HG03460 (cell line): ENCODE results near the gene TMEM63C.
A peak's percentile ranks its signal among the peaks of the same experiment; 100 is the strongest.

Experiments used
- ATAC-seq: cut with Tn5 transposase; IDR thresholded peaks from one replicate; pipeline ENCODE4 v1.9.1; 2021; ENCODE audit not compliant: unreplicated experiment

TMEM63C gene

DNA sequence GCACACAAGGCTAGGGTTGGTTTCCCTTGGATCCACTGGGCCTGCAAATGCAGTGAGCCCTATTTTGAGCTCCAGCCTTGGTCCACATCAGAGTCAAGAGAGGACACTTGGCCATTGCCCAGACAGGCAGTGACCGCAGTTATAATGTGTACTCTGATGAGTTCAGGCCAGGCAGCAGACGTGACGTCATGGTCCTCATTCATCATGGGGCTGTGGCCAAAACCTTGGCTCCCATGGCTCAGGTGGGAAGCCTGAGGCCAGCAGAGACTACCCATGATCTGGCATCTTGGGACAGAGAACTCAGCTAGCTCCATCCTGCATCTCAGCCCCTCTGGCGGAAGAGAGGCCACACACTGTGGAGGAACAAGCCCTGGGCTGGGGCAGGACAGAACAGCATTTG, 16.4 kb downstream of the TMEM63C start:
- no peak for ATAC-seq

DNA sequence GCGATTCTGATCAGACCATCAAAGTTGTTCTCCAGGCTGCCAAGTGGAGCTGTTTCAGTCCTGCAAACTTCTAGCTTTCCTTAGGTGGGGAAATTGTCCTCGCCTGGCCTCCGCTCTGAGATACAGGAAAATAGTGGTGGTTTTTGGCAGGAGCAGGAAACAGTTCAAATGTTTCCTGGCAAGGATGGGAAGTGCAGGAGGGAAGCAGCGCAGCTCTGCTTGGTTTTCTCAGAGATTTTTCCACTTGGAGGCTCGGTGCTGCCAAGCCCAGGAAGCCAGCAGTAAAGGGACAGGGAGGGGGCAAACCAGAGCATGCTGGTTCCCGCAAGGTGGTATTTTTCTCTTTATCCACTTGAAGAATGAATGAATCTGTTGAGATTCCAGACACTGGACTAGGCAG, 17.0 kb downstream of the TMEM63C start:
- no peak for ATAC-seq

DNA sequence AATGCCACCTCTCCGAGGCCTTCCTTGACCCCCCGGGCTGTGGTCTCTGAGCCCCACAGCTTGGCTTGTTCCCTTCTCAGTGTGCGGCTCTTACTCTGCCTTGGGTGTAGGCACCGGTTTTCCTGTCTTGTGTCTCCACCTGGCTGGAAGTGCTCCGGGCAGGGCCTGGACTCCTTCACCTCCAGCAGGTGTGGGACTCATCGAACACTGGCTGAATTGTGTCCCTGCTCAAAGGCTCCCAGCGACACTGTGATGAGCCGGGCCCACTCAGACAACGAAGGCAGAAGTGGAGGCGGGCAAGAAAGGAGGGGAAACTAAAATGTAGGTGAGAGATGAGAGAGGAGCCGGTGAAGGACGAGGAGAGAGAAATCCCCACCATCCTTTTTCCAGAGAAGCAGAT, 18.0 kb downstream of the TMEM63C start:
- no peak for ATAC-seq

DNA sequence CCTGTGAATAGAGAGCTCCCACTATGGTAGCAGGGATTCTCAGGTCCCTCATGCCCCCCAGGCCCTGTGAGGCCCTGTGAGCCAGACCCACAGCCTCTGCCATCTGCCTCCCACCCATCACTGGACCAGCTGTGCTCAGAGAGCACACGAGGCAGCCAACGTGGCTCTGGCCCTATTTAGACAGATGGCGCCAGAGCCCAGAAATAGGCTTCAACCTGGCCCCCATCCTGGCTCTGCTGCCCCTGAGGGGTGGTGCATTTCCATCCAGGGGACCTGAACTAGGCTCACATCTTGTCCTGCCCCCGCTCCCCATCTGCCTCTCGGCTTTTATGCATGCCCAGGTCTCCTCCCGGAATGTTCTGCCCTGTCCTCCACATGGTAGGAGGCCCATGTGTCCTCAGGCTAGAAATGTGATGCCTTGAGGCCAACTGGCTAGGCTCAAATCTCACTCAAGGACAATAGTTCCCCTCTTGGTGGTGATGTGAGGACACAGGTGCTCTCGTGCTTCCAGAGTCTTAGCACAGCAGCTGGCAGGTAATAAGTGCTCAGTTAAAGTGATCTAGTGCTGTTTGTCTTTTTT, 18.9 kb downstream of the TMEM63C start:
- ATAC-seq: no peak

DNA sequence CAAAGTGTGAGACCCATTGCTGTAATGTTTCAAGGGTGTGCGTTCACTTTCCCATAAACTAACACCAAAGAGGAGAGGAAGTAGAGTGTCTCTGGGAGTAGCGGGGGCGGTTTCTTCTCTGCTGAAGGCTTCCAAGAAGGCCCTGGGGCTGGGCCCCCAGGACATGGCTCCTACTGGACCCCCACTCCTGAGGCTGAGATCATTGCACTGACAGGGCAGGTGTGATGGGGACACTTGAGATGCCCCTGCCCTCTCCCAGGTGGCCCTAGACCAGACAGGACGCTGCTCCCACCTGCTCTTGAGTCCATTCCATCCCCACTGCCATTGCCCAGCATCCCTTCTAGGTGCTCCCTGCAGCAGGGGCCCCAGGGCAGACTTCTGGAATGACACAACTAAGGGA, 20.1 kb downstream of the TMEM63C start:
- ATAC-seq: no peak

DNA sequence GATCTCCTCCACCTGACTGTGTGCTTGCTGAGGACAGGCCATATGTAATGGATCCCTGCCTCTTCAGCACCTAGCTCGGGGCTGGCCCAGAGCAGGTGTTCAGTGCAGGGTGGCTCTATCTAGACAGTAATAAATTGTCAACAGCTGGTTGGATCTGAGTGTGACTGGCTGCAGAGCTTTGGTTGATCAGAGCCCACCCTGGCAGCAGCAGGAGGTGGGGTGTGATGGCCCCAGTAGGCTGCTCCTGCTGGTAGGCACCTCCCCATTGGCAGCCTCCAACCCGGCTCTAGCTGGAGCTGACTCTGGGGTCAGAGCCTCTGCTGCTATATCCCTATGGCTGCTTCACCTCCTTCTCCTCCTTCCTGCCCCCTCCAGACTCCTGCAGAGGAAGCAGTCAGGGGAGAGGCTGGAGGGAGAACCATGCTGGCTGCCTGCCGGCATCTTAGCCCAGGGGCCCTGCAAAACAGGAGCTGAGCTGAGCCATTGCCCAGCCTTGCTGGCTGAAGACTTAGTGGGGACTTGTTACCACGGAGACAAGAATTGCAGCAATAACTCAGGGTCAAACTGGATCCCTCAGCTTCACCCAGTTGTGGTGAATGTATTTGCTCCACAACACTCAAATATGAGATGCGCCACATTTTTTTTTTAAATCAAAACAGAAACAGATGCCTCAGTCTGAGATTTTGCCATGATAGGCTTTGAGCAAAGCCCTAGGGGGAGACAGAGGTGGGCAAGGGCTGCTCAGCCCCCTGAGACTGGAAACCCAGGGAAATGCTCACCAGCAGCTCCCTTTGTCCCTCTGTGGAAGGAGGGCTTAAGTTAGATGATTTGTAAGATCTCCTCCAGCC, 22.2 kb downstream of the TMEM63C start:
- no peak for ATAC-seq

DNA sequence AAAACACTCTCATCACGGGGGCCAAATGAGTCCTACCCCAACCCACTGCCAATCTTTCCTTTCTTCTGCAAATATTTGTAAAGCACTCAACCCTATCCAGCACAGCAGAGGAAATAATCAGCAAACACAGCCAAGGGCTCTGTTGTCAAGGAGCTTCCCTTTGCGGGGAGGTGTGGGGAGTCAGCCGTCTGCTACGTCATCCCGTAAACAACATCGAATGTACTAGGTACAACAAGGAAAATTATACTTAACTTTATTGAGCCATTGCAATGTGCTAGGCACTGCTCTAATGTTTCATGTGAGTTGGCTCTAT, 22.8 kb downstream of the TMEM63C start:
- no peak for ATAC-seq

DNA sequence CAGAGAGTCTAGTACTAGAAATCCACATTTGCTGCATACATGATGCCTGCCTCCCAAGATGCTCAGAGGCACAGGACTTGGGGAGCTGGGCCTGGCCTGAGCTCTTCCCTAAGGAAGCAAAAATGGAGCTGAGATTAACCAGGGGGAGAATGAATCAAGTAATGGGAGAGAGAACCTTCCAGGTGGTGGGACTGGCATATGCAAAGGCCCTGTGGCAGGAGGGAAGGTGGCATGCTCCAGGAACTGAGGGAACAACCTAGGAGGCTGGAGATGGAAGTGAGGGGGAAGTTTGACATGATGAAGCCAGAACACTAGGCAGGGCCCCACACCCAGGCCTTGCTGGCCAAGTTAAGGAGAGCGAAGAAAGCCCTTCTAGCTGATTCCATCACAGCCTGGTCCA, 23.3 kb downstream of the TMEM63C start:
- ATAC-seq: no peak

DNA sequence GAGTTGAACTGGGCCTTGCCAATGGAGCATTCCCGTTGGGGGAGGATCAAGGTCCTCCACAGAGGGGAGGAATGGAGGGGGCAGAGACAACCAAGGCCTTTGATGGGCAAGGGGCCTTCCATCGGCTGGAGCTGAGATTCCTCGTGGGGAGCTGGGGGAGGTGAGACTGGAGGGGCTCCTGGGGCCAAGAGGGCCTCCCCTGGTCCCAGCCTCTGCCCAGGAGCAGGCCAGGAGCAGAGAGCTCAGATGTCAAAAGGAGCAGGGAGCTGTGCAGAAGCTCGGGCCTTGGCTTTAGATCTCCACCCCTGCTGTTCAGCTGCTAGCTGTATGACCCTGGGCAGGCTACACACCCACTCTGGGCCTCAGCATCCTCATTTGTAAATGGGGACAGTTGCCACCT, 24.0 kb downstream of the TMEM63C start:
- no peak for ATAC-seq

DNA sequence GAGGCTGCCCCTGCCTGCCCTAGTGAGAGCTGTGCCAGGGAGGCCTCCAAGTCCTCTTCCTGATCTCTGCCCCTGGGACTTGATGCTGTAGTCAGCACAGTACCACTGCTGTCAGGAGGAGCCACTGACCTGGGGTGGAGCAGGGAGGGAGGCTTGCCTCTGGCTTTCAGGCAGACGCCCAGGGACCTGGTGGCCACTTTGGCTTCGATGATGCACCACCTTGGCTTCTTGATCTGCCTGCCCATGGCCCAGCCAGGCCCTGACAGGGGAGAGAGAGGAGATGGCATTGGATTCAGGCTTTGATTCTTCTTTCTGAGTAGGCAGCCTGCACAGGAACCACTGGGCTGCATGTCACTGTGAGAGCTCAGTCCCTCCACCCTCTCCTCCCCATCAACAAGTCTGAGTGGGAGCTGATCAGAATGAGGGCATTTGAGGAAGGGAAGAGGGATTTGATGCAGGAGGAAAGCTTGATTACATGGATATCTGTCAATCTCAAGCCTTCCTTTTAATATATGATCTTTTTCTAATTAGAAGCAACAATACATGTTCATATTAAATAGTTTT, 24.7 kb downstream of the TMEM63C start:
- ATAC-seq: no peak

DNA sequence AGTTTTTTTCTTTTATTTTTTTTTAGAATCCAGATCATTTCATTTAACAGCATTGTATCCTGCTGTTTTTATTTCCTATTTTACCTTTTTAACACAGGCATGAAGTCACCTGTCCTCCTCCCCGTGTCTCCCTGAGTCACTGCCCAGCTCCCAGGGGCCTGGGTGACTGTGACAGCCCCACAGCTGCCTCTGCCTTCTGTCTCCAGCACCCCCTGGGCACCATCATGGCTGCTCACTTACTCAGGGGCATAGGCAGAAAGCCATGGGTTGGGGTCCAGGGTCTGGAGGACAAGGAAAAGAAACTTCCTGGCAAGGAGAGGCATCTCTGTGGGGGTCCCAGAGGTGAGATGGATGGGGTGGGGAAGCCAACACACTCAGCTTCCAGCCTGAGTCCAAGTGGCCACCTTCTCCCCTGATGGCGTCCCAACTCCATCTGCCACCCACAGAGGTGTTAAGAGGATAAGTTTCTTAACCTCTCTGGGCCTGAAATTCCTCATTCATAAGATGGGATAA, 25.3 kb downstream of the TMEM63C start:
- ATAC-seq: no peak

DNA sequence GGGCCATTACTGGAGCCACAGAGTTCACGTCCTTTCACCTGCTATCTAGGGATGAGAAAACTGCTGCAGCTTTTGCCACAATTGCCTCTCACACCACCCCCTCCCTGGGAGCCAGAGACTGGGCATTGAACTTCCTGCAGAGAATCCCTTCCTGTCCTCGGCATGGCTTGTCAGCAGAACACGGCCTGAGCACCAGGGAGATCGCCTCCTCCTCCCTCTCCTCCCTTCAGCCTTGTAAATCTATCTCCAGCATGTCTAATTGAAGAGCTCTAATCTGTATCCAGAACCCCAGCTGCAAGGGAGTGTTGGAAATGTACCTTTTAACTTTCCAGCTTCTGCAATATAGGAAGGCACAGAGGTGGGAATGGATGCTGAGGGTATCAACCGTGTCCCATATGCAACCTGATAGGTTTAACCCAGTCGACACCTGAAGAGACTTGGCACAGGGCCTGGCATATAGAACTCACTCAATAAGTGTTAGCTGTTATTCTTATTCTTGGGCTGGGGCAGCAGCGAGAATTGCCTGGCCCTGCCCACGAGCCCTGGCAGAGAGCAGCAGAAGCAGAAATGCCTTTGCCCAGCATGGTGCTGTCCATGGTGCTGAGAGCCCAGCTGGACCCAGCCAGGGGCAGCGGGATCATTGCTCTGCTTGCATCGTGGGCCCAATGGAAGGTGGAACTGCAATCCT, 26.8 kb downstream of the TMEM63C start:
- no peak for ATAC-seq

DNA sequence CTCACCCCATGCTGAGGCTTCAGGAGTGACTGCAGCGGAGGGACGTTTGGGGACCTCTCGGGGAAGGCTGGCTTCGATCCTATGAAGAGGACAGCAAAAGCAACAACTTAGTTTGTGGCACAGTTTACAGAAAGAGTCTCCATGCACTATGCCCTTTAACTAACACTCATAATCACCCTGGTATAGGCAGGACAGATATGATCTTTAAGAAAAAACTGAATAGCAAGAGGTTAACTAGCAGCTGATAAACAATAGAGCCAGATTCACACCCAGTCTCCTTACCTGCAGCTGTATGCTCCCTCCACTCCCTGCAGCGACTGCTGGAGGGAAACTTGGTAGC, 27.4 kb downstream of the TMEM63C start:
- ATAC-seq: no peak

DNA sequence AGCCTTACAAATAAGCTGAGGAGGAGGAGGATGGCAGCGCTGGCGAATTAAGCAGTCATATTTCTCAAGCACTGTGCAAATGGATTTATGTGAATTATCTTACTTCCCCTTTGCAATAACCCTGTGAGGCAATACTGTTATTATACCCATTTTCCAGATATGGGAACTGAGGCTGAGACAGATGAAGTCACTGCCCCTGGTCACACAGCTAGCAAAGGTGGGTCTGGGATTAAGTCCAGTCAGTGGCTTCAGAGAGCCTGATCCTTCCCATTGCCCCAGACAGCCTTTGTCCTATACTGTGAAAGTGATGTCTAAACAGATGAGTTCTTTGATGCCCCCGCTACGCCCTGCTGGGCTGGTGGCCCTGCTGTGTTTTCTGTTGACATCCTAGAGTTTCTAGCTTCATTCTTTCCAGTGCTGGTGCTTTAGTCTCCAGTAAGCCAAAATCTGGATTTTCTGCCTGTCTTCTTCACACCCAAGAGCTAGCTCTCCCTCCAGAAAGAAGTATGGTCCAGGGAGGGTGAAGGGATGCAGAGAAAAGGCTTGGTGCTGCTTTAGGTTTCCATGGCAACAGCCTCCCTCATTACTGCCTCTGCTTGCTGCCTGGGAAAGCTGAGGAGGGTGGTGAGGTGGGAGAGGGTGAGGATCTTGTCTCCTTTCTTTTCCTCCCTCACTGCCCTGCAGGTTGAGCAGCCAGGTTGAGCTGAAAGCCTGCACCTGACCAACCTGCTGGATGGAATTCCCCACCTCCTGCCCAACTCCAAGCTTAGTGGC, 30.7 kb downstream of the TMEM63C start:
- ATAC-seq: no peak

DNA sequence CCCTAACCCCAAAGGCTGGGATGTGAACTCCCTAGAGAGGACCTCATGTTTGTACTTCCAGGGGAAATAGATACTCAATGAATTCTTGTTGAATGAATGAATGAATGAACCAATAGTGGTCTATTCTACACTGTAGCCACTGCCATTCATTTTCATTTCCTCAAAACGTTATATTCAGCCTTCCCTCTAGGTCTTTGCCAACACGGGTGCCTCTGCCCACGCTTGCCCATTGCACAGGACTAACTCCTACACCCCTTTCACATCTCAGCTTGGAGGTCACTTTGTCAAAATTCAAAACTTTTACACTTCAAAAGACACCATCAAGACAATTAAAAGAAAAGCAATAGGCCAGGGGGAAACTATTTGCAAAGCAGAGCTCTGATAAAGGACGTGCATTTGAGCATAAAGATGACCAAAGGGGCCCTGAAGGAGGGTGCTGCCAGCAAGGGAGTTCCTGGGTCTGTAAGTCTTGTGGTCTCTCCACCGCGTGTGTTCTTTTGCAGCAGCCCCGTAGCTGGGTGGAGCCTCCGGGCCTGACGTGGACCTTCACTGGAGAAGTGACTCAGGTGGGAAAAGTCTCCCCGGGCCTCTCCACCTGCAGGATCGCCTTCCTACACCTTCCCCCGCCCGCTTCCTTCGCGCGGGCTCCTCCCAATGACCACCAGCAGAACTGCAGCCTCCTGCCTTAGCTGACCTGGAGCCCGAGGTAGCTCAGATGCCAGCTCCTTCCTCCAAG, 31.5 kb downstream of the TMEM63C start:
- ATAC-seq: peak; percentile 75

DNA sequence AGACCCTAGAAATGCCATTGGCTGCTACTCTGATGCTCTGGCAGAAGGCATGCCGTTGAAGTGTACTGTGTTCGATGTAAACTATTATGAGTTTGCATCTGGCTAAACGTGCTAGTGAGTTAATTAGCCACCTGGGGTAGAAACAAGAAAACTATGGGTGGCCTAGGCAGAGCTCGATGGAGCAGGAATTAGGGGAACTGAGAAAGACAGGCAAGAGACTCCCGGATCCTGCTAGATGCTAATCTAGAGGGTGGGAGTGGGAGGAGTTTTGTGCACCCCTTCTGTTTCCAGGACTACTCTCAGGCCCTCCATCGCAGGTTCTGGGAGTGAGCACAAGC, 32.0 kb downstream of the TMEM63C start:
- ATAC-seq: no peak

DNA sequence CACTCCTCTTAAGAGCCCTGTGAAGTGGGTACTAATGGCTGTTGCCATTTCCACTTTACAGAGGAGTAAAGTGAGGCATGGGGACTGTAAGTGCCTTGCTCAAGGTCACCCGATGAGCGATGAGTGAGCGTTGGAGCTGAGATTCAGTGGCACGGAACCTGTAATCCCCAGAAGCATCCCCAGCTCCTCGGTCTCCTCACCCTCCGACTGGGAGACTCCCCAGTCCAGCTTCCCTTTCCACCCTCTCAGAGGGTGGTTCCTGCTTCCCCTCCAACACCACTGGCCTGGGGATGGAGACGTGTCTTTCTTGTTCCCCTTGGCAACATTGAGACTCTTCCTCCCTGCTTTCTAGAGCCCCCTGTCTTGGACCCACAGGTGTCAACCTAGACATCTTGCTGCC, 32.6 kb downstream of the TMEM63C start:
- ATAC-seq: no peak

DNA sequence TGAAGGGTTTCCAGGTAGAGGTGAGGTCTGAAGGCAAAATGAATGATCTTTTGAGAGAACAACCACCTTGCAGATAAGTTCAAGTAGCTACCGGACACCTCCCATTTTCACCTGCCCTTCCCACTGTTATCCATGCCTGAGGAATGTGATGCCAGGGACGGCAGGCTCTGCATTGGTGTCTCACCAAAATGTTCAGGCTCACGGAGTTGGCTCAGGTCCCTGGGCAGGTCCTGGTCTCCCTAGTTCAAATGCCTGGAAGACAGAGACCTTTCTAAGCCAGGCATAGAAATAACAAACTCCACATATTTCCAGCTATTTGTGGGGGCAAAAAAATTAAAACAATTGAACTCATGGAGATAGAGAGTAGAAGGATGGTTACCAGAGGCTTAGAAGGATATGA, 36.0 kb downstream of the TMEM63C start:
- no peak for ATAC-seq

DNA sequence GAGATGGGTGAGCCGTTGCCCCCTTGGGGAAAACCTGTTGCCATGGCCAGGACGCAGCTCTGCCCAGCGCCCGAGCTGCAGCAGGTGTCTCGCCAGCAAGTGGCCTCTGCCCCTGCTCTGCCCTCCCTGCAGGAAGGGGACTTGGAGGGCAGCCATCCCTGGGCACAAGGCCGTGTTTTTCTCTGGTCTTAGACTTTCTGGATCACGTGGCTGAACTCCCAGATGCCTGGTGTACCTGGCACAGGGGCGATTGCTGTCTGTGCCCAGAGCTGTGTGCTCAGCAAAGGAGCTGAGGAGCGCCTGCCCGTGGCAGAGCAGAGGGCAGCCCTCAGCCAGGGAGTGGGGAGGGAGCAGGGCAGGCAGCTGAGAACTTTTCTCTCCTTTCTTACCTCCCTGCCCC, 38.0 kb downstream of the TMEM63C start:
- ATAC-seq: no peak

DNA sequence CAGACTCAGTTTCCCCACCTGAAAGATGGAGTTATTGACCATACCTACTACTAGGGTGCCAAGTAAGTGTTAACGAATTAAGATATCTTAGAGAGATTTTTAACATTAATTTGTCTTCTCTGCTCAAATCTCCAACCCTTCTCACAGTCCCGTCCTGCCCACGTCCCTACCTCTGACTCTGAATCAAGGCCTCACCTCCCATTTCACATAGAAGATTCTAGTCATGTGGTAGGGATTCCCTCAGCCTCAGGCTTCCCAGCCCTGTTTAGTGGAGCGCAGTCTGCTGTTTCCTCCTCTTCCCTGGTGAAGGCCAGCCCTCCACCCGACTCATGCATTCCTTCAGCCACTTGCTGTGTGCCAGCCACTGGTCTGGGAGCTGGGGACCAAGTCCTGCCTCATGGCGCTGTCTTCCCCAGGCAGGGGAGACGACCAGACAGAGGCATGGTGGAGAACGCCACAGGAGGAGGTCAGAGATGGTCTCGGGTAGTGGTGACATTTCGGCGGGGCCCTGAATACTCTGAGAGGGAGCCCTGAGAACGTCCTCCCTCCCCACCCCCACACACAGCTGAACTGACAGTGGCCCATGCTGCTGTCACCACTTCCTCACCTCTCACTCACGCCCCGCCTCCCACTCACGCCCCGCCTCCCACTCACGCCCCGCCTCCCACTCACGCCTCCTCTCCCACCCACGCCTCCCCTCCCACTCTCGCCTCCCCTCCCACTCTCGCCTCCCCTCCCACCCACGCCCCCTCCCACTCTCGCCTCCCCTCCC, 38.8 kb downstream of the TMEM63C start:
- no peak for ATAC-seq
